GM12874 (cell line): Measurements from ENCODE around the gene THNSL1.

Experiments used
- TF ChIP-seq, protein P1 (sequence below): IDR thresholded peaks from 2 replicates; pipeline ENCODE4 v1.5.1; 2011; ENCODE audit warnings: low read depth, mild to moderate bottlenecking, control low read depth, low read length, moderate library complexity; ENCODE audit not compliant: insufficient read depth

THNSL1 gene

DNA sequence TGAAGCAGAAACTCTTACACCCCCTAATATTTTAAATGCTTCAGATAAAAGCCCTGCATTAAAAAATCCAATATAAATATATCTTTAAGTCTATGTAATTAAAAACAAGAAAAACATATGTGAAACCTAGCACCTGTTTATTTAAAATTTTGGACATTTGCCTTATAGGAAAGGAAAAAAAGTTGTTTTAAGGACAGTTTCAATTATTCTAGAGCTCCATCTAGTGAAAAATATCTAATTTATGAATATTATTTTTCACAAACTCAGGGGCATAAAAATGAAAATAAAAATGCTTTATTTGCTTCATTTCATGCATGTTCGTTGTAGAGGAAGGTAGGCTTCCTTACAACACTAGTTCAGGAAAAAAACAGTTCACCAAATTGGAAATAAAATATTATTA lies 26.5 kb upstream of the THNSL1 start:
- TF ChIP-seq, protein P1, sequence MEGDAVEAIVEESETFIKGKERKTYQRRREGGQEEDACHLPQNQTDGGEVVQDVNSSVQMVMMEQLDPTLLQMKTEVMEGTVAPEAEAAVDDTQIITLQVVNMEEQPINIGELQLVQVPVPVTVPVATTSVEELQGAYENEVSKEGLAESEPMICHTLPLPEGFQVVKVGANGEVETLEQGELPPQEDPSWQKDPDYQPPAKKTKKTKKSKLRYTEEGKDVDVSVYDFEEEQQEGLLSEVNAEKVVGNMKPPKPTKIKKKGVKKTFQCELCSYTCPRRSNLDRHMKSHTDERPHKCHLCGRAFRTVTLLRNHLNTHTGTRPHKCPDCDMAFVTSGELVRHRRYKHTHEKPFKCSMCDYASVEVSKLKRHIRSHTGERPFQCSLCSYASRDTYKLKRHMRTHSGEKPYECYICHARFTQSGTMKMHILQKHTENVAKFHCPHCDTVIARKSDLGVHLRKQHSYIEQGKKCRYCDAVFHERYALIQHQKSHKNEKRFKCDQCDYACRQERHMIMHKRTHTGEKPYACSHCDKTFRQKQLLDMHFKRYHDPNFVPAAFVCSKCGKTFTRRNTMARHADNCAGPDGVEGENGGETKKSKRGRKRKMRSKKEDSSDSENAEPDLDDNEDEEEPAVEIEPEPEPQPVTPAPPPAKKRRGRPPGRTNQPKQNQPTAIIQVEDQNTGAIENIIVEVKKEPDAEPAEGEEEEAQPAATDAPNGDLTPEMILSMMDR, result no peak

DNA sequence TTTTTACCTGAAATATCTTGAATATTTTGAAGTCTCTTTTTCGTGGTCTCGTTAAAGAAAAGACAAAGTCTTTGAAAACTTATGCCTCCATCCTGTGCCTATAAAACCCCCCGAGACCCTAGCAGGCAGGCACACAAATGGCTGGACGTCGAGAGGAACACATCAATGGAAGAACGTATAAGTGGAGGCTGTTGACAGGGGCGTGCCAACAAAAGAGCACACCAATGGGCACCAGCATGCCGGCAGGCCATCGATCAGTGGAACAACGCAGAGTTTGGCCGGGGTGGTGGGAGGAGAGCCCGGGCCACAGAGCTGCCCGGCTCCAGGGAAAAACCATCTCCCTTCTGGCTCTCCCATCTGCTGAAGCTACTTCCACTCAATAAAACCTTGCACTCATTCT lies 25.1 kb upstream of the THNSL1 start:
- TF ChIP-seq, protein P1, result no peak

DNA sequence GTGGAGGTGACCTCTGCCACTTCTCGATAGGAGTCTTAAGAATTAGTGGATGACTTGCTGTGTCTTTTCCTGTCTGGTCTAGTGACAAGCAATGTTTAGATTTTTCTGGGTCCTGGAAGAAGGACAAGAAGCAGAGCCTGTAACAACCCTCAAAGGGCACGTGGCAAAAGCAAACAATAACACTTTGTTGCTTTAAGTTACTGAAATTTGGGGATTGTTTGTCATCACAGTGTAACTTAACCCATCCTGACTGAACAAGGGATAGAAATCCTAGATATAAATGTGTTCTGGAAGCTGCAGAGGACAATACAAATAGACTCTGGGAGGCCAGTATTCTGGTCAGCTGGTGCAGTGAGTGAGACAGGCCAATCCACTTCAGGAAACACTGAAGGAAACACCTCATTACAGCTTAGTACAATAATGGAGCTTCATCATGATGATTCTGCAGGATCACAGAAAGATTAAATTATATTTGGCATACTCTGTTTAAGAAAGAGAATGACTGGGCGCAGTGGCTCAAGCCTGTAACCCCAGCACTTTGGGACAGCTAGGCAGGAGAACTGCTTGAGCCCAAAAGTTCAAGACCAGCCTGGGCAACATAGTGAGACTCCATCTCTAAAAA lies 23.8 kb upstream of the THNSL1 start:
- TF ChIP-seq, protein P1, result no peak

DNA sequence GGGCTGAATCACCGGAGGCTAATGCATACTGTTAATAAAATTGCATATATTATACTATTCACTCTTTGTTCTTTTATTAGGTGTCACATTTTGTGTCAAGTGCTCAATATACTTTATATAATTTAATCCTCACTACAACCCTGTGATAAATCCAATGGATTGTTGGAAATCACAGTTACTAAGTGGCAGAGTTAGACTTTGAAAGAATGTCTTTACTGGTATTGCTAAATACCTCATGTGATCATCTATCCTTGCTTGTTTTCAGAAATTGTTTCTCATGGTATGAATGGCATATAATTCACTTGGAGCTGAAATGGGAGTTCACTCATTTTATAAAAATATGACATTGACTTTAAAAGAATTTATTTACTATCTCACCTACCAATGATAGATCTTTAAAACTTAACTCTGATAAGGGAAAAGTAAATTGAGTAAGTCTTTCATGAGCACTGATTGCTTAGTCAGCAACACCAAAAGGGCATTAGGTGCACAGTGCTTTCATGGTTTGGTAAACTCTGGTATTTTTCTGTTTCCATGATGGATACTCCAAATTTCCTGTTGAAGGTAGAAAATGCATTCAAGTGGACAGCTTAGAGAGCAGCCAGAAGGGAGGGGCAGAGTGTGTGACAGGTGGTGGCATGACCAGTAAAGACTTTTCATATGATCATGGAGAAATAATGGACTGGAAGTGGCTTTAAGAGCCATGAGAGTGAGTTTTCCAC lies 23.0 kb upstream of the THNSL1 start:
- TF ChIP-seq, protein P1, result no peak

DNA sequence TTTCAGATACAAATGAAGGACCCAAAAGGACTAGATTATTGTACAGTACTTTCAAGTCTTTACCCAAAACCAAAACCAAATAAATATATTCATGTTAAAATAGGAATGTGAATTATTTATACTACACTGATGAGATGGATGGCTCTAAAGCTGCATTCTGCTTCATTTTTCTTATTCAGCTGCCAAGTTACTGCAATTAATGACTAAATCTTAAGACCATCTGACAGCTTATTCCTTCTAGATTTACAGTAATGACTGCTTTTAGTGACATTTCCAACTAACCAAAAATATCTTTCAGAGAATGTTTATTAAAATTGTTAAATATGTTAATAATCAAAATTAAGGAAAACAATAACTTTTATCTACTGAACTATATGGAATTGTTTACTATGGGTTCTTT lies 21.3 kb upstream of the THNSL1 start:
- TF ChIP-seq, protein P1, result no peak

DNA sequence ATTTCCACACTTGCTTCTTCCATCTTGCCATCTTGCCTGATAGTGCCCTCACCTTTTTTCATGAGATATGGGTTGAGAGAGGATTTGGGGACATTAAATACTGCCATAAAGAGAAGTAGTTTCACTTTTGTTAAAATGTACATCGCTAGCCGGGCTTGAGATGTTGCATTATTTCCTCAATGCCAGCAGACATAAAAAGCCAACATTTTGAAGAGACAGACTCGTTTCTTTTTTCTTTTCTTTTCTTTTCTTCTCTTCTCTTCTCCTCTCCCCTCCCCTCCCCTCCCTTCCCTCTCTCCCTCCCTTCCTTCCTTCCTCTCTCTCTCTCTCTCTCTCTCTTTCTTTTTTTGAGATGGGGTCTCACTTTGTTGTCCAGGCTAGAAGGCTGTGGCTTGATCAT lies 18.4 kb upstream of the THNSL1 start:
- TF ChIP-seq, protein P1, result no peak

DNA sequence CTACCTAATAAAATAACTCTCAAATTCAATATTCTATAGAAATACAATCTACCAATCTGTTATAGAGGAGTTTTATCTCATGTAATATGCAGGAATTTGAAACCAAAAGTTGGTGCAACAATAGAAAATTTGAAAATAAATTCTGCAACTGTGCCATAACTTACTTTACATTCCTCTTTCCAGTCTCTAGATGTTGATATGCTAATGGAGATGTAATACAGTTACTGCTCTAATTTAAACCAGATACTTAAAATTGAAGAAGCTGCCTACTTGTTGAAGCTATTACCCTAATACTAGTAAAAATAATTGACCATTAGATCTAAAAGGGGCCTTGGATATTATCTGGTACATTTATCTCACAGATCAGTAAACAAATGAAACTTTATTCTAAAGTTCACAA lies 1.8 kb upstream of the THNSL1 start:
- TF ChIP-seq, protein P1, result no peak
